Heart right ventricle (tissue), 16 donors: ENCODE measurements around the gene JAKMIP1. TPM values are rescaled to one million over a fixed set of nuclear protein-coding genes. Genes with fewer than 3 reads are reported as not detected.
A peak's percentile ranks its signal among the peaks of the same experiment; 100 is the strongest.

ENCODE experiments used
- ATAC-seq, 8 donors: fragments of 200-7000 bp; cut with Tn5 transposase; one replicate each; pipeline ENCODE4 v1.9.1; 2020; ENCODE audit warnings: mild to moderate bottlenecking in 8 of 8, moderate library complexity in 8 of 8, moderate number of reproducible peaks in 1 of 8
- DNase-seq, 2 donors: peaks; one replicate each; pipeline ENCODE4 v3.0.0-alpha.2; 2020
- H3K27ac ChIP-seq, 10 donors: fragments of 200-600 bp; sonication (generic) in 2 of 10; one replicate each; pipeline versions ENCODE4 v1.5.0 to v1.8.0; 2020 to 2022; ENCODE audit warnings: mild to moderate bottlenecking in 3 of 10
- H3K27me3 ChIP-seq, 7 donors: fragments of 200-600 bp; one replicate each; pipeline ENCODE4 v1.8.0; 2021 to 2022; ENCODE audit warnings: mild to moderate bottlenecking in 2 of 7
- H3K36me3 ChIP-seq, 9 donors: fragments of 200-600 bp; sonication (generic) in 1 of 9; one replicate each; pipeline versions ENCODE4 v1.5.0 to v1.8.0; 2020 to 2022; ENCODE audit warnings: mild to moderate bottlenecking in 2 of 9
- H3K4me1 ChIP-seq, 9 donors: fragments of 200-600 bp; sonication (generic) in 1 of 9; one replicate each; pipeline versions ENCODE4 v1.5.0 to v1.8.0; 2020 to 2022; ENCODE audit warnings: mild to moderate bottlenecking in 4 of 9
- H3K4me3 ChIP-seq, 10 donors: fragments of 200-600 bp; sonication (generic) in 2 of 10; one replicate each; pipeline versions ENCODE4 v1.5.0 to v1.8.0; 2020 to 2022; ENCODE audit warnings: mild to moderate bottlenecking in 7 of 10, moderate library complexity in 2 of 10
- H3K9me3 ChIP-seq, 11 donors: fragments of 200-600 bp in 10 of 11; sonication (generic) in 2 of 11; one replicate each; pipeline versions ENCODE4 v1.5.0 to v1.8.0; 2013 to 2022; ENCODE audit warnings: mild to moderate bottlenecking in 2 of 11, control low read depth in 1 of 11, moderate library complexity in 1 of 11
- CTCF ChIP-seq, 9 donors: fragments of 200-600 bp; sonication (generic) in 2 of 9; IDR thresholded peaks; one replicate each; pipeline versions ENCODE4 v1.5.0 to v1.8.0; 2021 to 2022; ENCODE audit warnings: antibody characterized with exemption in 9 of 9, mild to moderate bottlenecking in 5 of 9, moderate library complexity in 1 of 9
- WGBS, 2 donors: extraction: QIAGEN DNeasy Blood & Tissue Kit; methylation state at CpG; one replicate each; pipeline ENCODE4 v1.1.7; 2013; ENCODE audit warnings: inconsistent platforms in 1 of 2; 5-methylcytosine and 5-hydroxymethylcytosine counted together
- intact Hi-C, 10 donors: fragments of 100-400 bp; cut with DNase I; formaldehyde crosslinking; loops; one replicate each; pipeline versions ENCODE4 v1.11.1 to v1.14.2; 2022
- polyA plus RNA-seq, 2 donors: library from polyadenylated mRNA; stranded (reverse); fragments of 200-250 nt; gene quantifications; one replicate each; pipeline ENCODE4 v1.2.3, GENCODE V29; 2013
- total RNA-seq, 10 donors: library from RNA; stranded (reverse); fragmentation: NEBNext Ultra II Directional in 3 of 10; extraction: Animal tissue kit (Norgen Biotek cat#: 25700) in 3 of 10; gene quantifications; one replicate each; pipeline versions ENCODE4 v1.2.1 to v1.2.4, GENCODE V29; 2021 to 2023
- donor health status: Arrhythmogenic right ventricular cardiomyopathy.
- donor health status: ischemic (EF 13 %, LVEDD 7.1; RV severe dilation, severe dysfunction).
- donor health status: healthy with polysubstance abuse.
- donor health status: DM: no; HTN: yes; CAD: no.
- donor health status: DM: no; HTN: no; CAD: no.
- donor health status: ischemic (EF 25% LVEDD 6.9; RV normal size, moderate dysfunction).
- donor health status: ischemic (EF 25% LVEDD 5.7; RV mildly dilated, moderate dysfunction).
- donor health status: healthy.
- donor health status: DM: yes; HTN: yes; CAD: no.
- donor health status: Ischemic cardiomyopathy.
- donor health status: ischemic (EF 35%, LVEDD 5.7; RV mildly dilated, moderate dysfunction).
- donor health status: nonischemic (EF 11% LVEDD 7.7; RV severe dilation, severe dysfunction).
- donor health status: DM: yes; HTN: yes; CAD: no.
- donor health status: PGD.
- donor health status: ischemic (EF 29% LVEDD 5.4; RV normal size, mild dysfunction).
- donor health status: nonischemic (EF 23%, LVEDD 6.1; RV moderate dilation, normal function).

JAKMIP1 gene
- total and polyA plus RNA-seq, 12 donors = 0.04 to 0.76 (median 0.14) TPM; not detected in 8

DNA sequence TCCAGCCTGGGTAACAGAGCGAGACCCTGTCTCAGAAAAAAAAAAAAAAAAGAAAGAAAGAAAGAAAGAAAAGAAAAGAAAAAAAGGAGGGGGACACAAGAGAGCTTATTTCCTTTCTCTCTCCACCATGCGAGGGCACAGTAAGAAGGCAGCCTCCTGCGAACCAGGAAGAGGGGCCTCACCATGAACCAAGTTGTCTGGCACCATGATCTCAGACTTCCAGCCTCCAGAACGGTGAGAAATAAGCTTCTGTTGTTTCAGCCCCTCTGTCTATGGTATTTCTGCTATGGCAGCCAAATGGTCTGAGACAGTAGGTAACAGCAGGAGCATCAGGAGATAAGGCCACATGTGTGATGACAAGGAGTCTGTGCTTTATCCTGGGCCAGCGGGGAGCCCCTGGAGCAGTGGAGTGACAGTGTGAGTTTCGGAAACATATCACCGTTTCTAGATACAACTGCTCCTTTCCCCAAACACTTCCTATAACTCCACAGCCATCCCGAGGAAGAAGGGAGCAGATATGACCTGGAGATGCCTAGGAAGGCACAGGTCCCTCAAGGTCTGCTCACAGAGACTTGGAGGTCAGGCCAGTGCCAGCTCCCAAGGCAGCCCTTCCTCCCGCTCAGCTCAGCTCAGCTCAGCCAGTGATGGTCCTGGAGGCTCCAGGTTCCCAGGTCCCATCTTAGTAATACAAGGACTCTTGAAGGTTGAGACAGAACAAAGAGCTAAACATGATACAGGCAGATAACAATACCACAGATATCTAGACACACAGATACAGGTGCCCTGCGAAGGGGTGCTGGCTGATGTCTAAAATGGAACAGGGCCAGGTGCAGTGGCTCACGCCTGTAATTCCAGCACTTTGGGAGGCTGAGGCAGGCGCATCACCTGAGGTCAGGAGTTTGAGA lies 17.7 kb downstream of the JAKMIP1 start:
- intact Hi-C loops = no loop called here
- Histone ChIP-seq H3K27ac (peak overlapping the region in 1 of 10 donors; percentile 44), H3K4me3 (no peak overlapping the region), H3K9me3 (peaks cover 0 to 42% (median 16%) of the 10 kb centered on the region in 11 donors), H3K27me3 (peaks cover 0 to 34% (median 14%) of the 10 kb centered on the region in 7 donors), H3K4me1 (no peaks in the 10 kb centered on the region), H3K36me3 (no peaks in the 10 kb centered on the region)
- TF ChIP-seq CTCF (IDR thresholded peaks at IDR 0.05) = no peak
- DNase-seq = no peak
- no peak for ATAC-seq
- WGBS, 2 donors = 35 to 36% methylated on average over 12 of the region's 12 CpGs

- no peak for ATAC-seq
- DNase-seq = no peak
- intact Hi-C loops = no loop called here
- Histone ChIP-seq H3K9me3 (peaks cover 0 to 26% (median 5%) of the 10 kb centered on the region in 11 donors), H3K4me3 (no peak overlapping the region), H3K27me3 (peaks cover 0 to 35% (median 14%) of the 10 kb centered on the region in 7 donors), H3K4me1 (no peaks in the 10 kb centered on the region), H3K36me3 (no peaks in the 10 kb centered on the region), H3K27ac (peak overlapping the region in 1 of 10 donors; percentile 52)
- TF ChIP-seq CTCF (IDR thresholded peaks at IDR 0.05) = no peak
- WGBS, 2 donors = 53 to 58% methylated on average over 7 of the region's 7 CpGs
Observed at GRCh38 chr4:6180841-6181631, 19.3 kb downstream of the JAKMIP1 start.

- Histone ChIP-seq H3K4me1 (no peaks in the 10 kb centered on the region), H3K4me3 (no peak overlapping the region), H3K27me3 (peaks cover 0 to 39% (median 17%) of the 10 kb centered on the region in 7 donors), H3K9me3 (peaks cover 0 to 18% (median 4%) of the 10 kb centered on the region in 11 donors), H3K36me3 (no peaks in the 10 kb centered on the region), H3K27ac (peak overlapping the region in 1 of 10 donors; percentile 52)
- no peak for TF ChIP-seq CTCF (IDR thresholded peaks at IDR 0.05)
- 71 to 96% methylated on average over 1 of the region's 1 CpG for WGBS, 2 donors
- ATAC-seq (no peak), DNase-seq (no peak)
- intact Hi-C loops = no loop called here
Observed at GRCh38 chr4:6179362-6179761, 21.0 kb downstream of the JAKMIP1 start.

DNA sequence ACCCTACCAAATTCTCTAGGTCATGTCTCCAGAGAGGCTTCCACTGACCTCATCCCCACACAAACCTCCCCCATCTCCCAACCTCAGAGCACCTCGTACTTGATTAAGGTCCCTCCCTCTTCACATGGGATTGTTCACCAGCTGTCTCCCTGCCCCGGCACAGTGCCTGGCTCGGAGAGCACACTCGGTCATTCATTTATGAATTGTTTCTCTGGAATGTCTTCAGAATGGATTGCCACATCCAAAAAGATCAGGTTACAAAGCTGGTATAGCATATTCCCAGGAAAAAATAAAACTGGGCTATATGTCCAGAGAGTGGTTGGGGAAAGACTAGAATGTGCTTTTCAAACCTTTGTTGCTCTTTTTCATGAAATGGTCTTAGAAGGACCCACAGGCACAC lies 21.6 kb downstream of the JAKMIP1 start:
- H3K36me3 ChIP-seq = no peaks in the 10 kb centered on the region
- no peak for TF ChIP-seq CTCF (IDR thresholded peaks at IDR 0.05)
- no peaks in the 10 kb centered on the region for H3K4me1 ChIP-seq
- H3K9me3 ChIP-seq = peaks cover 0 to 18% (median 4%) of the 10 kb centered on the region in 11 donors
- peaks cover 0 to 39% (median 20%) of the 10 kb centered on the region in 7 donors for H3K27me3 ChIP-seq
- H3K27ac ChIP-seq = peak overlapping the region in 1 of 10 donors; percentile 31
- intact Hi-C loops = no loop called here
- DNase-seq (no peak), ATAC-seq (no peak)
- H3K4me3 ChIP-seq = no peak overlapping the region
- 64 to 74% methylated on average over 4 of the region's 4 CpGs for WGBS, 2 donors
